ENCODE data around the gene SEMA7A. TPM values are rescaled to one million over a fixed set of nuclear protein-coding genes. Genes with fewer than 3 reads are reported as not detected.

SEMA7A gene
- total and polyA plus RNA-seq, 2 of the 4 experiments (the other 2 are of a cell fraction) = 30.5 to 87.3 TPM

- TF ChIP-seq ELK1 (IDR thresholded peaks at IDR 0.05; ENCODE audit: borderline replicate concordance, low read depth, low read length) (no peak), CTCF (conservative IDR thresholded peaks at IDR 0.05; ENCODE audit: low read depth, low read length) (no peak), CHD1 (IDR thresholded peaks at IDR 0.05; ENCODE audit: low read depth, low read length) (no peak), RFX5 (IDR thresholded peaks at IDR 0.05; ENCODE audit: low read depth, low read length) (no peak)
Observed at GRCh38 chr15:74443100-74443909, 9.5 kb upstream of the SEMA7A start (continued).
